Activated CD4-positive, CD25-positive, alpha-beta regulatory T cell (primary cell): Measurements from ENCODE around the gene SEC23B.
"Not testable (repeated sequence)": the region's sequence is repeated elsewhere in the genome, so short reads cannot be mapped to it uniquely, and the experiment has no call there.

Experiments used
- DNase-seq, 4 experiments: peaks; one replicate each; lab custom pipeline; 2025; lab: John Stamatoyannopoulos, UW

SEC23B gene

GRCh38 chr20:18507218-18508191 is at the start of gene SEC23B:
Gene SEC23B, plus strand, starts transcription at chr20:18507940. Its CDS starts 2,896 bp downstream, at chr20:18510836.
- DNase-seq: peak; percentile 84 to 96 (median 92)

GRCh38 chr20:18465536-18466200 is 42.1 kb upstream of the SEC23B start:
- DNase-seq: no peak

DNA sequence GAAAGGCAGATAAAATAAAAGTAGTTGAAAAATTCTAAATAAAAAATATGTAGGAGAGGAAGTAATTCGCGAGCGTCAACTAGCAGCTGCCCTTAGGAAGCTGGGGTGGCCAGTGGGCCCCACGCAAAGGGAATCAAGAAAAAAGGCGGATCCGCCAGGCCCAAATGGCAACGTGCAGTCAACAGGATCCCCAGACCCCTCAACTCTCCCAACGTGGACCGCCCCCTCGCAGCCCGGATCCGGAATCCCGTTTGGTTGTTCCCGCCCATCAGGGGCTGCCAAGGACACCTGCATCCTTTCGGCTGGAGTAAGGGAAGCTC is 41.2 kb upstream of the SEC23B start:
- DNase-seq: no peak

- peak; percentile 82 to 91 (median 85) for DNase-seq
Measured at GRCh38 chr20:18466894-18467730, 40.6 kb upstream of the SEC23B start, which contains the start of the genes DZANK1 and POLR3F. Gene DZANK1, minus strand, starts transcription at chr20:18467030. Its CDS starts 1,672 bp downstream, at chr20:18465358. Gene POLR3F, plus strand, starts transcription at chr20:18467390. Its CDS starts 117 bp downstream, at chr20:18467507.

GRCh38 chr20:18477218-18477617 is 30.5 kb upstream of the SEC23B start:
- no peak for DNase-seq

DNA sequence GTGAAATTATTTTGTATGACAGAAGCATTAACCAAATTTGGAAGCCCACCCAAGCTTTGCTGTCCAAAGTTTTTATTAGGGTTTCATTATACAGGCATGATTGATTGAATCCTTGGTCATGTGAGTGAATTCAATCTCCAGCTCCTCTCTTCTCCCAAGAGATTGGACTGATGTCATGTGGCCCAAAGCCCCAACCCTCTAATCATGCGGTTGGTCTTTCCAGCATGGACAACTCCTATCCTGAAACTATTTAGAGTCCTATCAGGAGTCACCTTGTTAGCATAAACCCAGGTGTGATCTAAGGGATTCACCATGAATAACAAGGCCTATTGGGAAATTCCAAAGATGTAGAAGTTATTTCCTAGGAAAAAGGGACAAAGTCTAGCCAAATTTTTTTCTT is 29.9 kb upstream of the SEC23B start:
- no peak for DNase-seq

DNA sequence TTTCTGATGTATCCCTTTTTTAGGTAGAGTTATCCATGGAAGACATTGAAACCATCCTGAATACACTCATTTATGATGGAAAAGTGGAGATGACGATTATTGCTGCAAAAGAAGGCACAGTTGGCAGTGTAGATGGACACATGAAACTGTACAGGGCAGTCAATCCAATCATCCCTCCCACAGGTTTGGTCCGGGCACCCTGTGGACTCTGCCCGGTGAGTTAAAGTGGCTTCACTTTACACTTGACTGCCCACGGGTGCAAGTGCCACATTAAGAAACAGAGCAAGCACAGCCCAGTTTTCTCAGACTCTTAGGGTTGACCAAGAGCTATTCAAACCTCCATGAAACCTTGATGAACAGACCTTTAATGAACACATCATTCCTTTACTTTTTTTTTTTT is 26.1 kb upstream of the SEC23B start:
- no peak for DNase-seq

- no peak for DNase-seq
Measured at GRCh38 chr20:18488301-18488700, 19.4 kb upstream of the SEC23B start.

- DNase-seq: no peak
Measured at GRCh38 chr20:18496042-18496441, 11.7 kb upstream of the SEC23B start.

GRCh38 chr20:18496740-18497592 is 10.8 kb upstream of the SEC23B start, which contains the start of gene RBBP9:
Gene RBBP9, minus strand, starts transcription at chr20:18497225. Its CDS starts 58 bp downstream, at chr20:18497167.
- peak; percentile 35 to 58 (median 40) for DNase-seq

- no peak for DNase-seq
Measured at GRCh38 chr20:18497603-18498002, 10.1 kb upstream of the SEC23B start.

GRCh38 chr20:18501672-18502071 is 6.1 kb upstream of the SEC23B start:
- not testable (repeated sequence) for DNase-seq

GRCh38 chr20:18504479-18505060 is 3.2 kb upstream of the SEC23B start:
- DNase-seq: no peak

DNA sequence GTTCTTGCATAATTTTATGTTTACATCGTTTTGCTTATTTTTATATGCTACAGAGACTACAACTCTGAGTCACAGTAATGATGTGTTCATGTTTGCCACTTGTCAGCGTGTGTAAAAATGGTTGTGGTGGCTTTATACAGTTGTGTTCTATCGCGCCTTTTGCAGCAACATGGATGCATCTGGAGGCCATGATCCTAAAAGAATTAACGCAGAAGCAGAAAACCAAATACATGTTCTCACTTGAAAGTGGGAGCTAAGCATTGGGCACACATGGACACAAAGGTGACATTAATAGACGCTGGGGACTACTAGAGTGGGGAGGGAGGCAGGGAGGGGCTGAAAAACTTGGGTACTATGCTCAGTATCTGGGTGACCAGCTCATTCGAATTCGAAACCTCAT is 996 bp upstream of the SEC23B start:
- no peak for DNase-seq

- DNase-seq: no peak
Measured at GRCh38 chr20:18511571-18511970, 3.8 kb downstream of the SEC23B start.

- no peak for DNase-seq
Measured at GRCh38 chr20:18513208-18513607, 5.5 kb downstream of the SEC23B start.

- DNase-seq: no peak
Measured at GRCh38 chr20:18514127-18514526, 6.4 kb downstream of the SEC23B start.

DNA sequence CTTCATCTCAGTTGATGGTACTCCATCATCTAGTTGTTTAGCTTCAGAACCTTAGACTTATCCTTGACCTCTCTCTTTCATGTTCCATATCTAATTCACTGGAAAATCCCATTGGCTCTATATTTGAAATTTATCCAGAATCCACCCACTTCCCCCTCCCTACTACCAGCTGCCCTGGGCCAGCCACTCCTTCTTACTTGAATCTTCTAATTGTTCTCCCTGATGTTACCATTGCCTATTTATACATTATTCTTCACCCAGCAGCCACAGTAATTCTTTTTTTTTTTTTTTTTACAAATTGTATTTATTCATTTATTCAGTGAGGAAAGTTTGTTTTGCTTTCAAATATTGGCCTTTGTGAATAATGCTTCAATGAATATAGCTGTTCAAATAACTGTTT is 8.2 kb downstream of the SEC23B start:
- DNase-seq: no peak

DNA sequence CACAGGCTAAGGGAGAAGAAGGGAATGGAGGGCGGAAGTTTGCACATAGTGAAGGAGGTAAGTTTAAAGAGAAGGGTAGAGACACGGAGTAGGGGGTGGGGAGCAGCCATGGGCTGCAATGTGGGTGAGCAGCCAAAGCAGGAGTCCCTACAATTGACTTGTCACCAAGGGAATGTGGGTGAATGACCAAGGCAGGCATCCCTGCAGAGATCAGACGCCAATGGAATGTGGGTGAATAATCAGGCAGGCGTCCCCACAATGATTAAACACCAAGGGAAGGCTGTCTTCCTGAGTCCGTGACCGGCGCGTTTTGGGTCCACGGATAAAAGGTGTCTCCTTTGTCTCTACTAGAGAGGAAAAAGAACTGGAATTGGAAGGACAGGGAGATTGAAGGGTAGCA is 14.3 kb downstream of the SEC23B start:
- not testable (repeated sequence) for DNase-seq

GRCh38 chr20:18523066-18523465 is 15.3 kb downstream of the SEC23B start:
- DNase-seq: no peak

- DNase-seq: no peak
Measured at GRCh38 chr20:18524646-18525045, 16.9 kb downstream of the SEC23B start.
